ENCODE data around the gene IDI1.
"Not testable (repeated sequence)": the region's sequence is repeated elsewhere in the genome, so short reads cannot be mapped to it uniquely, and the experiment has no call there.

Gene IDI1

DNA sequence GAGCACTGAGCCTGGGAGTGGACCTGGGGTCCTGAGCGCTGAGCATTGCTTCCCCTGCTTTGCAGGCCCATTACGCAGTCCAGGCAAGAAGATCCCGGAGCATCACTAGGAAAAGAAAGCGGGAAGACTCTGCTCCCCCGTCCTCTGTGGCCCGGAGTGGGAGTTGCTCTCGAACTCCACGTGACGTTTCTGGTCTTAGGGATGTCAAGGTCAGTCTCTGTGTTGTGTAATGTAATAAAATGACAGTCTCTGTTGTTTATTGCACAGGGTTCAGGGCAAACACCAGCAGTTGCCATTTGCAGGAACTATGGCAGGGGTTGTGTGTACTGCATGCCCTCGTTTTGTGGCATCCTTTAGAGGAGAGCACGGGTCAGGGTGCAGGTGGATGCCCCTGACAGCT is 33.2 kb downstream of the IDI1 start:
- Histone ChIP-seq H3K27ac (ENCODE audit: low read depth, low read length) (no peak overlapping the region), H3K9me3 (ENCODE audit: control insufficient read depth, insufficient read depth, low read length) (no peaks in the 10 kb centered on the region), H3K27me3 (ENCODE audit: control insufficient read depth, low read length) (no peaks in the 10 kb centered on the region), H3K4me1 (ENCODE audit: control insufficient read depth, low read length) (no peaks in the 10 kb centered on the region), H3F3A (ENCODE audit: control insufficient read depth, insufficient read depth) (peaks cover 8% of the 10 kb centered on the region), H3K4me2 (ENCODE audit: low read length) (no peak overlapping the region), H3K36me3 (ENCODE audit: control insufficient read depth, low read length) (peaks cover 84% of the 10 kb centered on the region), H3K79me2 (ENCODE audit: control insufficient read depth, low read length) (no peaks in the 10 kb centered on the region), H4K20me1 (ENCODE audit: control insufficient read depth, insufficient read depth, low read depth, low read length) (no peaks in the 10 kb centered on the region), H3K9me2 (replicated peaks; ENCODE audit: control insufficient read depth, low read length) (no peaks in the 10 kb centered on the region), H3K4me3 (ENCODE audit: low read length) (no peak overlapping the region)
- TF ChIP-seq EZH2phosphoT487 (IDR thresholded peaks at IDR 0.05; ENCODE audit: borderline replicate concordance, low read length) = no peak
- TF ChIP-seq, protein P1, sequence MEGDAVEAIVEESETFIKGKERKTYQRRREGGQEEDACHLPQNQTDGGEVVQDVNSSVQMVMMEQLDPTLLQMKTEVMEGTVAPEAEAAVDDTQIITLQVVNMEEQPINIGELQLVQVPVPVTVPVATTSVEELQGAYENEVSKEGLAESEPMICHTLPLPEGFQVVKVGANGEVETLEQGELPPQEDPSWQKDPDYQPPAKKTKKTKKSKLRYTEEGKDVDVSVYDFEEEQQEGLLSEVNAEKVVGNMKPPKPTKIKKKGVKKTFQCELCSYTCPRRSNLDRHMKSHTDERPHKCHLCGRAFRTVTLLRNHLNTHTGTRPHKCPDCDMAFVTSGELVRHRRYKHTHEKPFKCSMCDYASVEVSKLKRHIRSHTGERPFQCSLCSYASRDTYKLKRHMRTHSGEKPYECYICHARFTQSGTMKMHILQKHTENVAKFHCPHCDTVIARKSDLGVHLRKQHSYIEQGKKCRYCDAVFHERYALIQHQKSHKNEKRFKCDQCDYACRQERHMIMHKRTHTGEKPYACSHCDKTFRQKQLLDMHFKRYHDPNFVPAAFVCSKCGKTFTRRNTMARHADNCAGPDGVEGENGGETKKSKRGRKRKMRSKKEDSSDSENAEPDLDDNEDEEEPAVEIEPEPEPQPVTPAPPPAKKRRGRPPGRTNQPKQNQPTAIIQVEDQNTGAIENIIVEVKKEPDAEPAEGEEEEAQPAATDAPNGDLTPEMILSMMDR (IDR thresholded peaks at IDR 0.05; ENCODE audit: low read depth, low read length, poor library complexity, severe bottlenecking) = no peak

DNA sequence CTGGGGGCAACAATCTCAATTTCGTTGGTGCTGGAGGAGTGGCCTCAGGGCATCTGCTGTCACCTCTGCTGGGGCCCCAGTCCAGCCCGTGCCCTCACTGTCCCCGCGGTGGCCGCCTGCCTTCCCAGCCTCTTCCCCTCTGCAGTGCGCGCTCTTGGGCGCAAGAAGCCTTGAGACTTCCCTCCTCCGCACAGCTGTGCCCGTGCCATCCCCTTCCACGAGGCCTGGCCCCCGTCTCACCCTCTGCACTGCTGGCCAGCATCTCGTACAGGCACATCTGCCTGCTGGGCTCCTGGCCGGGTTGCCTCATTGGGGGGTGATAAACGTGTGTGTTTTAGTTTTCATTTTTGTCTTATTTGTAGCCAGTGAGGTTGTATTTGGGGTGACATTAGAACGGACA is 37.2 kb downstream of the IDI1 start:
- Histone ChIP-seq H3K4me3 (ENCODE audit: low read length) (no peak overlapping the region), H3K9me3 (ENCODE audit: control insufficient read depth, insufficient read depth, low read length) (no peaks in the 10 kb centered on the region), H3K36me3 (ENCODE audit: control insufficient read depth, low read length) (peaks cover 91% of the 10 kb centered on the region), H3K4me1 (ENCODE audit: control insufficient read depth, low read length) (no peaks in the 10 kb centered on the region), H3K79me2 (ENCODE audit: control insufficient read depth, low read length) (no peaks in the 10 kb centered on the region), H3K27me3 (ENCODE audit: control insufficient read depth, low read length) (no peaks in the 10 kb centered on the region), H3K27ac (ENCODE audit: low read depth, low read length) (no peak overlapping the region), H3F3A (ENCODE audit: control insufficient read depth, insufficient read depth) (no peaks in the 10 kb centered on the region), H3K4me2 (ENCODE audit: low read length) (no peak overlapping the region), H3K9me2 (replicated peaks; ENCODE audit: control insufficient read depth, low read length) (no peaks in the 10 kb centered on the region), H4K20me1 (ENCODE audit: control insufficient read depth, insufficient read depth, low read depth, low read length) (no peaks in the 10 kb centered on the region)
- TF ChIP-seq, protein P1 (IDR thresholded peaks at IDR 0.05; ENCODE audit: low read depth, low read length, poor library complexity, severe bottlenecking) = no peak
- no peak for TF ChIP-seq EZH2phosphoT487 (IDR thresholded peaks at IDR 0.05; ENCODE audit: borderline replicate concordance, low read length)

DNA sequence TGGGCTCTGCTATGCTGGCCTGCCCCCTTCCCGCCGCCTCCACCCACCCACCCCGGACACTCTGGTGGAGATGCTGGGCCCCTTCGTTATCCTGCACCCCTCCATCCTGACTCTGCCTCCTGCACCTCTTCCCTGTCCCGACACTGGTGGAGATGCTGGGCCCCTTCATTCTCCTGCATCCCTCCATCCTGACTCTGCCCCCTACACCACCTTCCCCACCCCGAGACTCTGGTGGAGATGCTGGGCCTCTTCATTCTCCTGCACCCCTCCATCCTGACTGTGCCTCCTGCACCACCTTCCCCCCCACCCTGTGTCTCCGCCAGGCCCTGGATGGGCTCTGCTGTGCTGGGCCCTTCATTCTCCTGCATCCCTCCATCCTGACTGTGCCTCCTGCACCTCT is 38.2 kb downstream of the IDI1 start:
- Histone ChIP-seq H3K9me2 (replicated peaks; ENCODE audit: control insufficient read depth, low read length) (no peaks in the 10 kb centered on the region), H3K27ac (ENCODE audit: low read depth, low read length) (no peak overlapping the region), H4K20me1 (ENCODE audit: control insufficient read depth, insufficient read depth, low read depth, low read length) (no peaks in the 10 kb centered on the region), H3K4me3 (ENCODE audit: low read length) (no peak overlapping the region), H3K79me2 (ENCODE audit: control insufficient read depth, low read length) (peaks cover 4% of the 10 kb centered on the region; the same call in 1 of the 2 replicates), H3K36me3 (ENCODE audit: control insufficient read depth, low read length) (peaks cover 91% of the 10 kb centered on the region), H3K4me2 (ENCODE audit: low read length) (no peak overlapping the region), H3K27me3 (ENCODE audit: control insufficient read depth, low read length) (no peaks in the 10 kb centered on the region), H3K9me3 (ENCODE audit: control insufficient read depth, insufficient read depth, low read length) (no peaks in the 10 kb centered on the region), H3F3A (ENCODE audit: control insufficient read depth, insufficient read depth) (no peaks in the 10 kb centered on the region), H3K4me1 (ENCODE audit: control insufficient read depth, low read length) (no peaks in the 10 kb centered on the region)
- TF ChIP-seq, protein P1 (IDR thresholded peaks at IDR 0.05; ENCODE audit: low read depth, low read length, poor library complexity, severe bottlenecking) = no peak
- no peak for TF ChIP-seq EZH2phosphoT487 (IDR thresholded peaks at IDR 0.05; ENCODE audit: borderline replicate concordance, low read length)

DNA sequence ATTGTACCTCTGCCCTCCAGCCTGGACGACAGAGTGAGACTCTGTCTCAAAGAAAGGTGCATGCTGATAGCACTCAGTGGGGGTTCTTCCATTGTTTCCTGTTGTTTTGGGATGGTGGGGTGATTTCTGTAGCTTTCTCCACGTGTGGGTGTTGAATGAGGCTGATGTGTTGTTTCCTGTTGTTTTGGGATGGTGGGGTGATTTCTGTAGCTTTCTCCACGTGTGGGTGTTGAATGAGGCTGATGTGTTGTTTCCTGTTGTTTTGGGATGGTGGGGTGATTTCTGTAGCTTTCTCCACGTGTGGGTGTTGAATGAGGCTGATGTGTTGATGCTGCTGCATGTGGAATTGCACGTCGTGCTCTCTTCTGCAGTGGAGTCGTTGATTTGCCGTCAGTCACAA is 39.0 kb downstream of the IDI1 start:
- H3K9me3 ChIP-seq (ENCODE audit: control insufficient read depth, insufficient read depth, low read length); H3K9me2 ChIP-seq (replicated peaks; ENCODE audit: control insufficient read depth, low read length); H3K27me3 ChIP-seq (ENCODE audit: control insufficient read depth, low read length); H3K27ac ChIP-seq (ENCODE audit: low read depth, low read length); H3F3A ChIP-seq (ENCODE audit: control insufficient read depth, insufficient read depth); H3K4me2 ChIP-seq (ENCODE audit: low read length); H4K20me1 ChIP-seq (ENCODE audit: control insufficient read depth, insufficient read depth, low read depth, low read length); H3K4me1 ChIP-seq (ENCODE audit: control insufficient read depth, low read length); H3K79me2 ChIP-seq (ENCODE audit: control insufficient read depth, low read length); H3K4me3 ChIP-seq (ENCODE audit: low read length): not testable (repeated sequence)
- peaks cover 93% of the 10 kb centered on the region for H3K36me3 ChIP-seq (ENCODE audit: control insufficient read depth, low read length)

All from DOHH2 (cell line).